IPS DF 6.9 (cell line): ENCODE data around the gene MAP2K2.
"Not testable (repeated sequence)": the region's sequence is repeated elsewhere in the genome, so short reads cannot be mapped to it uniquely, and the experiment has no call there.

Source experiments
- DNase-seq: peaks from one replicate; pipeline ENCODE4 v3.0.0-alpha.2; 2013; ENCODE audit warnings: low read depth, low spot score
- H3K27ac ChIP-seq: one replicate; pipeline ENCODE4 v1.5.1; 2013; ENCODE audit warnings: low read length, control low read depth
- H3K27me3 ChIP-seq: 2 replicates; pipeline ENCODE4 v1.6.1; 2013; ENCODE audit warnings: mild to moderate bottlenecking, low read length; ENCODE audit not compliant: control insufficient read depth, insufficient read depth
- H3K36me3 ChIP-seq: 2 replicates; pipeline ENCODE4 v1.6.1; 2013; ENCODE audit warnings: low read length; ENCODE audit not compliant: control insufficient read depth, insufficient read depth
- H3K4me1 ChIP-seq: 2 replicates; pipeline ENCODE4 v1.6.1; 2013; ENCODE audit warnings: low read length; ENCODE audit not compliant: control insufficient read depth, insufficient read depth
- H3K4me3 ChIP-seq: 2 replicates; pipeline ENCODE4 v1.5.1; 2013; ENCODE audit warnings: mild to moderate bottlenecking, low read length
- H3K9me3 ChIP-seq: 2 replicates; pipeline ENCODE4 v1.6.1; 2013; ENCODE audit warnings: low read length, inconsistent platforms; ENCODE audit not compliant: control insufficient read depth, insufficient read depth
- WGBS: extraction: QIAGEN DNeasy Blood & Tissue Kit; methylation state at CpG from one replicate; pipeline ENCODE4 v1.1.7; 2013; ENCODE audit warnings: mixed read lengths, missing lambda C conversion rate; ENCODE audit not compliant: insufficient read length, insufficient coverage; 5-methylcytosine and 5-hydroxymethylcytosine counted together

MAP2K2 gene

DNA sequence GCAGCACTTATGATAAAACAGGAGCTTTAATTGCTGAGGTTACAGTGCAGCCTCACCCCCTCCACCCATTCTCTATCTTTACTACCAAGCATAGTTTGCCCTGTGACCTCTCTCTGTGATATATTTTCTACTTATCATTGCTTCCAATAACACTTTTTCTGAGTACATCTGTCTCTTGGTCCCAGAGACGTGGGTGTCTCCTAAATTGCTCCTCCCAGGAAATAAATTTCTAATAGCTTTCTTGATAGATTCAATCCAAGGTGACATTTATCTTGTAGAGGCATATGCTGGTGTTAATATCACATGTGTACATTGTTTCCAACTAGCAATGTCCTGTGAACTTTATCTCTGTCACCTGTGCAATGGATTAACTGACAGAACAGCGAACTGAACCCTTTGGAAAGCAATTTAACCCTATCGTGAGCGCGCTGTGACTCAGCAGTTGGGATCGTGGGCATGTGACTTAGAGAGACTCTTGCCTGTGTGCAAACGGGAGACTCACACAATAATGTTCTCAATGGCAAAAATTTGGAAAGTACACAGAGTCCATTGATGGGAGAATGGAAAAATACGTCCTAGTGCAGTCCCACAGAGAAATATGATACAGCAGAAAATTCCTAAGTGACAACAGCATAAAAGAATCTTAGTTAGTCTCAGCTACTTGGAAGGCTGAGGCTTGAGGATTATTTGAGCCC lies 7.0 kb upstream of the MAP2K2 start:
- H3K27me3 ChIP-seq = no peaks in the 10 kb centered on the region
- no CpG with 5 or more reads among the region's 8 CpGs for WGBS
- no peaks in the 10 kb centered on the region for H3K4me1 ChIP-seq
- no peaks in the 10 kb centered on the region for H3K36me3 ChIP-seq
- H3K4me3 ChIP-seq = no peak overlapping the region
- no peaks in the 10 kb centered on the region for H3K9me3 ChIP-seq
- H3K27ac ChIP-seq = no peak overlapping the region
- no peak for DNase-seq

DNA sequence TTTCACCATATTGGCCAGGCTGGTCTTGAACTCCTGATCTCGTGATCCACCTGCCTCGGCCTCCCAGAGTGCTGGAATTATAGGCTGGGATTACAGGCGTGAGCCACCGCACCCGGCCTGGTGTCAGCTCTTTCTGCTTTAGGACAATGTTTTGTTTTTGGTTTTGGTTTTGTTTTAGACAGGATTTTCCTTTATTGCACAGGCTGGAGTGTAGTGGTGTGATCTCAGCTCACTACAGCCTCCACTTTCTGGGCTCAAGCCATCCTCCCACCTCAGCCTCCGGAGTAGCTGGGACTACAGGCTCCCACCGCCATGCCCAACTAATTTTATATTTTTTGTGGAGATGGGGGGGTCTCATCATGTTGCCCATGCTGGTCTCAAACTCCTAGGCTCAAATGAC lies 5.1 kb upstream of the MAP2K2 start:
- not testable (repeated sequence) for H3K9me3 ChIP-seq, H3K4me3 ChIP-seq, H3K27me3 ChIP-seq, H3K27ac ChIP-seq, DNase-seq, H3K36me3 ChIP-seq, H3K4me1 ChIP-seq
- no CpG with 5 or more reads among the region's 7 CpGs for WGBS

GRCh38 chr19:4127322-4127721 lies 3.4 kb upstream of the MAP2K2 start:
- not testable (repeated sequence) for DNase-seq, H3K4me3 ChIP-seq, H3K4me1 ChIP-seq, H3K9me3 ChIP-seq, H3K27me3 ChIP-seq, H3K27ac ChIP-seq, H3K36me3 ChIP-seq
- no CpG with 5 or more reads among the region's 4 CpGs for WGBS

DNA sequence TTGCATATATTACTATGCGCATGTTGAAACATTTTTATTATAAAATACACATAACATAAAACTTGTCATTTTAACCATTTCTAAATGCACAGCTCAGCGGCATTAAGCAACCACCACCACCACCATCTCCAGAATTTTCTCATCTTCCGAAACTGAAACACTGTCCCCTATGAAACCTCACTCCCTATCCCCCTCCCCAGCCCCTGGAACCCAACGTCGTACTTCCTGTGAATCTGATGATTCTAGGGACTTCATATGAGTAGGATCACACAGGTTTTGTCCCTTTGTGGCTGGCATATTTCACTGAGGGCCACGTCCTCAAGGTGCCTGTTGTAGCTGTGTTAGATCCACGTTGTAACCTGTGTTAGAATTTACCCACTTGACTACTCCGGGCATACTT lies 716 bp upstream of the MAP2K2 start:
- H3K4me1 ChIP-seq = 0 out of 2 replicates have a peak, but pooled peaks cover 2% of the 10 kb centered on the region
- no peaks in the 10 kb centered on the region for H3K27me3 ChIP-seq
- no peaks in the 10 kb centered on the region for H3K36me3 ChIP-seq
- WGBS = no CpG with 5 or more reads among the region's 8 CpGs
- H3K4me3 ChIP-seq = no peak overlapping the region
- no peak for DNase-seq
- H3K27ac ChIP-seq = no peak overlapping the region
- H3K9me3 ChIP-seq = no peaks in the 10 kb centered on the region

- Histone ChIP-seq H3K36me3 (no peaks in the 10 kb centered on the region), H3K4me1 (0 out of 2 replicates have a peak, but pooled peaks cover 2% of the 10 kb centered on the region), H3K27ac (no peak overlapping the region), H3K9me3 (no peaks in the 10 kb centered on the region), H3K27me3 (no peaks in the 10 kb centered on the region), H3K4me3 (peak overlapping the region; percentile 68; the same call in 1 of the 2 replicates)
- WGBS = no CpG with 5 or more reads among the region's 5 CpGs
- DNase-seq = no peak
Observed at GRCh38 chr19:4122480-4122879, 1.4 kb downstream of the MAP2K2 start.

- DNase-seq = no peak
- H3K36me3 ChIP-seq = peaks cover 5% of the 10 kb centered on the region; the same call in 1 of the 2 replicates
- no peaks in the 10 kb centered on the region for H3K27me3 ChIP-seq
- no peak overlapping the region for H3K4me3 ChIP-seq
- no CpG with 5 or more reads among the region's 4 CpGs for WGBS
- no peak overlapping the region for H3K27ac ChIP-seq
- 0 out of 2 replicates have a peak, but pooled peaks cover 2% of the 10 kb centered on the region for H3K4me1 ChIP-seq
- no peaks in the 10 kb centered on the region for H3K9me3 ChIP-seq
Observed at GRCh38 chr19:4121815-4122214, 2.1 kb downstream of the MAP2K2 start.

DNA sequence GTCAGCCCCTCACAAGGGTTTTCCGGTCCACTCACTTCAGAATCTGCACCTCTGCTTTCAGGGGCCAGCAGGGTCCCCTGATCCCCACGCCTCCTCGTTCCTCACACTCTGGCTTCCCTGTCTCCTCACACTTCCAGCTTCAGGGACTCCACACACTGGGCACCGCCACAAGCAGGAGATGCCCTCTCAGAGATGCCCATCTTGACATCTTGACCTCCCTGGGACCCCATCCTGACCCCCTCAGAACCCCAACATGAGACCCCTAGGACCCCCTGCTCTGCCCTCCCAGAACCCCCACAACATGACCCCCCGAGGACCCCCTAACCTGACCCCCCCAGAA lies 2.7 kb downstream of the MAP2K2 start:
- peaks cover 5% of the 10 kb centered on the region; the same call in 1 of the 2 replicates for H3K36me3 ChIP-seq
- no peak overlapping the region for H3K4me3 ChIP-seq
- DNase-seq = no peak
- H3K27me3 ChIP-seq = no peaks in the 10 kb centered on the region
- H3K9me3 ChIP-seq = no peaks in the 10 kb centered on the region
- WGBS = no CpG with 5 or more reads among the region's 5 CpGs
- H3K27ac ChIP-seq = no peak overlapping the region
- 0 out of 2 replicates have a peak, but pooled peaks cover 2% of the 10 kb centered on the region for H3K4me1 ChIP-seq

DNA sequence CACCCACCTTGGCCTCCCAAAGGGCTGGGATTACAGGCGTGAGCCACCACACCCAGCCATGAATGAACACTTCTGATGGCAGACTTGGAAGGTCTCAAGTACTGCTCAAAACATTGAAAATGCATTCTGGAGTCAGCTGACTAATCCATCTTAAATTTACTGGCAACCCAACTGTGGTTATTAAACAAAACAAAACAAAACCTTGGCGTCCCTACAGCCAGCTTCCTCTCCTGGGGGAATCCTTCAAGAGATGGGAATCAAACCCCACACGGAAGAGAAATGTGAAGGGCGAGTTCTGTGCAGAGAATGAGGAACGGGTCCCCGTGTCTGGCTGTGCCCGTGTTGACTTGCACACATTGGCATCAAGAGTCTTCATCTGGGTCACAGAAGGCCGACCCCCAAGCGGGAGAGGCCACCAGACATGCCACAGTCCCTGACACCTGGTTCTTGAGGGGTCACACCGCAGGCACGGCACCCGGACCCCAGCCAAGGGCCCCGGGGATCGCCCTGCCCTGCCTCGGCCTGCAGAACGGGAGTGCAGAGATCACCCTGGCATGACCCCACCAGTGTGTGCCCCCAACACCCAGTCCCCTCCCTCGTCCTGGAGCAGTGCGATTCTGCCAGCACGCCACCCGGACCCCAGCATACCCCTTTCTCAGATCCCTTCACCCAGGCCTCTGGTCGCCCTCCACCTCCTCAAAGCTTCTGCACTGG lies 3.2 kb downstream of the MAP2K2 start:
- no peak for DNase-seq
- Histone ChIP-seq H3K27ac (no peak overlapping the region), H3K36me3 (peaks cover 7% of the 10 kb centered on the region; the same call in 1 of the 2 replicates), H3K4me1 (0 out of 2 replicates have a peak, but pooled peaks cover 2% of the 10 kb centered on the region), H3K27me3 (no peaks in the 10 kb centered on the region), H3K4me3 (no peak overlapping the region), H3K9me3 (no peaks in the 10 kb centered on the region)
- WGBS = no CpG with 5 or more reads among the region's 21 CpGs

DNA sequence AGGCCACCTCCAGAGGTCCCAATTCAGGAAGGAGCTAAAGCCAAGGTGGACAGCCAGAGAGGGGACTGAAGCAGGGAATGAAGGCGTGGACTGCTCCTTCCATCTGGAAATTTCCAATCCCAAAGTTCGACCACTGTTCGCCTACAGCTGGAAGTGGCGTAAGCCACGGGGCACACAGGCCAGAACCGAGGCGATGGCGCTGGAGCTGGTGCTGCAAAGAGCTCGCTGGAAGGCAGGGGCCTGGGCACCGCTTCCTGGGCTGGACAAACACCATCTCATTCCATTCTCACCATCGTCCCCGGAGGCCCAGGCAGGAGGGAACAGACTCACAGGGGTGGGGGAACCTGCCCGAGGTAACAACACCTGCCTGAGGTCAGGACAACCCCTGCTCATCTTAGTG lies 4.2 kb downstream of the MAP2K2 start:
- WGBS = no CpG with 5 or more reads among the region's 13 CpGs
- H3K9me3 ChIP-seq = no peaks in the 10 kb centered on the region
- no peaks in the 10 kb centered on the region for H3K27me3 ChIP-seq
- DNase-seq = no peak
- peaks cover 13% of the 10 kb centered on the region for H3K36me3 ChIP-seq
- H3K4me3 ChIP-seq = no peak overlapping the region
- no peak overlapping the region for H3K27ac ChIP-seq
- H3K4me1 ChIP-seq = 0 out of 2 replicates have a peak, but pooled peaks cover 2% of the 10 kb centered on the region

DNA sequence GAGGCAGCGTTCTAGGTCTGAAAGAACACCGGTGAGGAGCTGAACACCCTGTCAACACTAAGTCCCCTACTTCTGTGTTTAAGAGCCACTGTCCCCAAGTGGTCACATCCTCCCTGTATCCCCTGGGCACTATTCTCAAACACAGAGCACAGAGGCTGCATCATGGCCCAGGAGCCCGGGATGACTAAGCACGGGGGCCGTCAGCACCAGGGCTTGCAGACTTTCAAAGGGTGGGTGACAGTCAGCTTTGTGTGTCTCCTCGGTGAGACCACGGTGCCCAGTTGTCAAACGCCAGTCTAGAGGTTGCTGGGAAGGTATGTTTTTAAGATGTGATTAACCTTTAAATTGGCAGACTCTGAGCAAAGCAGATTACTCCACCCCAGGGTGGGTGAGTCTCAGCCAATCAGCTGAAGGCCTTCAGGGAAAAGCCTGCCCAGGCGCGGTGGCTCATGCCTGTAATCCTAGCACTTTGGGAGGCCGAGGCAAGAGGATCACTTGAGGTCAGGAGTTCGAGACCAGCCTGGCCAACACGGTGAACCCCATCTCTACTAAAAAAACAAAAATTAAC lies 8.0 kb downstream of the MAP2K2 start:
- no peak overlapping the region for H3K27ac ChIP-seq
- no peaks in the 10 kb centered on the region for H3K9me3 ChIP-seq
- WGBS = no CpG with 5 or more reads among the region's 13 CpGs
- peaks cover 20% of the 10 kb centered on the region for H3K36me3 ChIP-seq
- H3K4me1 ChIP-seq = no peaks in the 10 kb centered on the region
- no peak overlapping the region for H3K4me3 ChIP-seq
- no peak for DNase-seq
- no peaks in the 10 kb centered on the region for H3K27me3 ChIP-seq
